ENCODE data around the gene SLC38A8.

- TF ChIP-seq TAF1 (IDR thresholded peaks at IDR 0.05; ENCODE audit: low read depth, low read length) (no peak), POLR2A (IDR thresholded peaks at IDR 0.05; ENCODE audit: low read depth, low read length) (no peak)
Observed at GRCh38 chr16:84033251-84034195, 9.1 kb downstream of the SLC38A8 start.

Data from GM12891 (cell line).